ENCODE data around the gene IL12RB2.

The IL12RB2 gene

DNA sequence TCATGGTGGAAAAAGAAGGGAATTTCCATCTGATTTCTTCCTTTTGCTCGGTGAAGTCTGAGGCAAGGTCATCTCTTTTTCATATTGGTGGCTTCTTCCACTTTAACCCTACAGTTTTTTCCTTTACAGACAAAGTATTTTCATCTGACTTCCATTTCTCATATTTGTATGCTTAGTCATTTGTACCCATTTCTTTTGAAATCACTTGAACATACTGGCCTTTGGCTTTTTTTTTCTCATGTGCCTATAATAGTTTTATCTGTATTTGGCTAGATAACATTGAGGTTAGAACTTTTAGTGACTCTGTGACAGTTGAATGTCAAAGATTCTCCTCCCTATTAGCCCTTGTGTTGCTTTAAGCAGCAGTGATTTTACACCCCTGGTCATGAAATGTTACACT is 27.7 kb downstream of the IL12RB2 start:
- TF ChIP-seq FOXP2 (optimal IDR thresholded peaks at IDR 0.05; ENCODE audit: borderline replicate concordance, extremely low read depth, extremely low read length, insufficient read depth), result no peak
- no peak for TF ChIP-seq POLR2AphosphoS5 (IDR thresholded peaks at IDR 0.05; ENCODE audit: low read depth, low read length)
- TF ChIP-seq TAF1 (IDR thresholded peaks at IDR 0.05; ENCODE audit: borderline replicate concordance, insufficient read depth, low read length), result no peak
- no peak for TF ChIP-seq SIN3A (IDR thresholded peaks at IDR 0.05; ENCODE audit: borderline replicate concordance, insufficient read depth, low read length)
- TF ChIP-seq, protein P1, sequence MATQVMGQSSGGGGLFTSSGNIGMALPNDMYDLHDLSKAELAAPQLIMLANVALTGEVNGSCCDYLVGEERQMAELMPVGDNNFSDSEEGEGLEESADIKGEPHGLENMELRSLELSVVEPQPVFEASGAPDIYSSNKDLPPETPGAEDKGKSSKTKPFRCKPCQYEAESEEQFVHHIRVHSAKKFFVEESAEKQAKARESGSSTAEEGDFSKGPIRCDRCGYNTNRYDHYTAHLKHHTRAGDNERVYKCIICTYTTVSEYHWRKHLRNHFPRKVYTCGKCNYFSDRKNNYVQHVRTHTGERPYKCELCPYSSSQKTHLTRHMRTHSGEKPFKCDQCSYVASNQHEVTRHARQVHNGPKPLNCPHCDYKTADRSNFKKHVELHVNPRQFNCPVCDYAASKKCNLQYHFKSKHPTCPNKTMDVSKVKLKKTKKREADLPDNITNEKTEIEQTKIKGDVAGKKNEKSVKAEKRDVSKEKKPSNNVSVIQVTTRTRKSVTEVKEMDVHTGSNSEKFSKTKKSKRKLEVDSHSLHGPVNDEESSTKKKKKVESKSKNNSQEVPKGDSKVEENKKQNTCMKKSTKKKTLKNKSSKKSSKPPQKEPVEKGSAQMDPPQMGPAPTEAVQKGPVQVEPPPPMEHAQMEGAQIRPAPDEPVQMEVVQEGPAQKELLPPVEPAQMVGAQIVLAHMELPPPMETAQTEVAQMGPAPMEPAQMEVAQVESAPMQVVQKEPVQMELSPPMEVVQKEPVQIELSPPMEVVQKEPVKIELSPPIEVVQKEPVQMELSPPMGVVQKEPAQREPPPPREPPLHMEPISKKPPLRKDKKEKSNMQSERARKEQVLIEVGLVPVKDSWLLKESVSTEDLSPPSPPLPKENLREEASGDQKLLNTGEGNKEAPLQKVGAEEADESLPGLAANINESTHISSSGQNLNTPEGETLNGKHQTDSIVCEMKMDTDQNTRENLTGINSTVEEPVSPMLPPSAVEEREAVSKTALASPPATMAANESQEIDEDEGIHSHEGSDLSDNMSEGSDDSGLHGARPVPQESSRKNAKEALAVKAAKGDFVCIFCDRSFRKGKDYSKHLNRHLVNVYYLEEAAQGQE (IDR thresholded peaks at IDR 0.05; ENCODE audit: insufficient read depth in 1 of 2, low read depth in 2 of 2, low read length in 2 of 2), result no peak

DNA sequence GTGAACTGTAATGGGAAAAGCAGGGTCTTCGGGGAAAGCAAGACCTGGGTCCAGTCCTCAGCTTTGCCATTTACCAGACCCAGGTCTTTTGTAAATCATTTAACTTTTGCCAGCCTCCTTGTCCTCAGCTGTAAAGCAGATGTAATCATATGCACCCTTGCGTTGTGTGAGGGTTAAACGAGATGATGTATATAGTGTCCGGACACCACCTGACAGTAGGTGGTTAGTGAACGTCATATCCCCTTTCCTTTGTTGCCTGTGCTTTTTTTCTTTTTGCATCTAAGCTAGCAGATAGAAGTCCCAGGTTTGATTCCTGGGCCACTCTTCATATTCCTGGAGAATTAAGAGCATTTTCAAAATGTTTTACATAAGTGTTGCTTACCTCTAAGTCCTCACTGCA is 28.5 kb downstream of the IL12RB2 start:
- TF ChIP-seq POLR2AphosphoS5 (IDR thresholded peaks at IDR 0.05; ENCODE audit: low read depth, low read length) (no peak), FOXP2 (optimal IDR thresholded peaks at IDR 0.05; ENCODE audit: borderline replicate concordance, extremely low read depth, extremely low read length, insufficient read depth) (no peak), SIN3A (IDR thresholded peaks at IDR 0.05; ENCODE audit: borderline replicate concordance, insufficient read depth, low read length) (no peak), TAF1 (IDR thresholded peaks at IDR 0.05; ENCODE audit: borderline replicate concordance, insufficient read depth, low read length) (no peak)
- TF ChIP-seq, protein P1 (IDR thresholded peaks at IDR 0.05; ENCODE audit: insufficient read depth in 1 of 2, low read depth in 2 of 2, low read length in 2 of 2), result no peak

DNA sequence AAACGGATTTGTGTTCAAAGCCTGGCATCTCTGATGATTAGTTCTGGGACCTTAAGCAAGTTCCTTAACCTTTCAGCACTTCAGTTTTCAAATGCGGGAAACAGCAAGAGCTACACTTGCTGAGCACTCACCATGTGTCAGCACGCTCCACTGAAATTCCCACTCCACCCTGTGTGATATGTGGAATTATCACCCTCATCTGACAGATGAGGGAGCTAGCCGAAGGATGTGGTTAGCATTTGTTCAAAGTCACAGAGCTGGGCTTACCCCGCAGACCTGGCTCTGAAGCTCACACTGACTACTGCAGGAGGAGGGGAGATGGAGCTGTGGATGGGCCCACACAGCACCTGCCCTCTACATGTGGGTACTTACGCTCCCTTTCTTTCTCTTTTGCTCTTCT is 29.1 kb downstream of the IL12RB2 start:
- no peak for TF ChIP-seq TAF1 (IDR thresholded peaks at IDR 0.05; ENCODE audit: borderline replicate concordance, insufficient read depth, low read length)
- TF ChIP-seq FOXP2 (optimal IDR thresholded peaks at IDR 0.05; ENCODE audit: borderline replicate concordance, extremely low read depth, extremely low read length, insufficient read depth), result no peak
- TF ChIP-seq POLR2AphosphoS5 (IDR thresholded peaks at IDR 0.05; ENCODE audit: low read depth, low read length), result no peak
- TF ChIP-seq, protein P1 (IDR thresholded peaks at IDR 0.05; ENCODE audit: insufficient read depth in 1 of 2, low read depth in 2 of 2, low read length in 2 of 2), result no peak
- TF ChIP-seq SIN3A (IDR thresholded peaks at IDR 0.05; ENCODE audit: borderline replicate concordance, insufficient read depth, low read length), result no peak

DNA sequence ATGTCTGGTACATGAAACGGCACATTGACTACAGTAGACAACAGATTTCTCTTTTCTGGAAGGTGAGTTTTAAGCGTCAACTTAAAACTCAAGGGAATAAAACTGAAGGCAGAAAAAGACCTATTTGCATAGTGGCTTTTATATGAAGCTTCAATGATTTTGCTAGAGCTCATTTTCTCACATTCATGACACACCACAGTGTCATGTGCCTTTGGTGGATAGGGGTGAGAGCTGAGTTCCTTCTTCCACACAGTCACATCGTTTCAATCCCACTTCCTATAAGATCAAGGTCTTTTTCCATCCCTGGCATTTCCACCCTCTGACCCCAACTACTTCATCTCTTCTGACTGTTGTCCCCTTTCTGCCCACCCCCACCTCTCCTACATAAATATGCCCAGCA is 31.0 kb downstream of the IL12RB2 start:
- TF ChIP-seq SIN3A (IDR thresholded peaks at IDR 0.05; ENCODE audit: borderline replicate concordance, insufficient read depth, low read length), result no peak
- TF ChIP-seq FOXP2 (optimal IDR thresholded peaks at IDR 0.05; ENCODE audit: borderline replicate concordance, extremely low read depth, extremely low read length, insufficient read depth), result no peak
- TF ChIP-seq, protein P1 (IDR thresholded peaks at IDR 0.05; ENCODE audit: insufficient read depth in 1 of 2, low read depth in 2 of 2, low read length in 2 of 2), result no peak

Measured in PFSK-1 (cell line).